22Rv1 (cell line): Measurements from ENCODE around the gene JARID2.

Experiments
- H3K27ac ChIP-seq: fragments of 450-650 bp; 2 replicates; pipeline ENCODE4 v1.5.1; 2017
- ZFX ChIP-seq: fragments of 450-650 bp; IDR thresholded peaks from 2 replicates; pipeline ENCODE4 v1.6.1; 2017; ENCODE audit warnings: antibody characterized with exemption, borderline replicate concordance
- TF ChIP-seq, protein P1 (sequence below): fragments of 450-650 bp; IDR thresholded peaks from 2 replicates; pipeline ENCODE4 v1.5.1; 2017; ENCODE audit warnings: mild to moderate bottlenecking

The JARID2 gene

DNA sequence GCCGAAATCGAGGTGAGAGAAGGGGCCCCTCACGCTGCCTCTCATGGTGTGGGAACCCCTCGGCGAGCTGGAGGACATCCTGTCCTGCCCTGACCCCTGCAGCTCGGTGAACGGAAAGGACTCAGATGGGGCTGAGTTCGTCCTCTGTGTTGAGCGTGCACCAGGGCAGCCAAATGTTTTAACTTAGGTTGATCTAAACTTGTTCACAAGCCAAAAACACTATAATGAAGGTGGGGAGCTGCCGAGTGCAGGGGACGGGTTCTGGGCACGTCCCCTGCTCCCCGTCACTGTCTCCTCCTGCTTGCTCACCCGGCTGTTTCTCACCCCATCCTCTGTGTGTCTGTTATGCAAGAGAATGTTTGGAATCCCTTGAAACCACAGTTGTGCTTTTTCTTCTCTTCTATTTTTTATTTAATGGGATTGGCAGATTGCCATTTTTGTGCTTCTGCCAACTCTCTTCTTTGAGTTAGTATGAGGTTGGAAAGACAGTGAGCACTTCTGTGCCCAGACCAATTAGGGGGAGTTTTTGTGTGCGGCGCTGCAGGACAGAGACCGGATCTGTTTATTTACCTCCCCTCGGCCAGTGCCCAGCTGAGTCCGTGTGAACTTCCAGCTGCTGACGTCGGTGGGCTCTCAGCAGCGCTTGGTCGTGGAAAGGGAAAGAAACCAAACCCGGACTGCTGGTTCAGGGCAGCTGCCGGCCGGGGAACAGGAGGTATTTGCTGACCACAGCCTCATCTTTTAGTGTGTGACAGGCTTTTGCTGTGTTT lies 258.9 kb downstream of the JARID2 start:
- TF ChIP-seq, protein P1, sequence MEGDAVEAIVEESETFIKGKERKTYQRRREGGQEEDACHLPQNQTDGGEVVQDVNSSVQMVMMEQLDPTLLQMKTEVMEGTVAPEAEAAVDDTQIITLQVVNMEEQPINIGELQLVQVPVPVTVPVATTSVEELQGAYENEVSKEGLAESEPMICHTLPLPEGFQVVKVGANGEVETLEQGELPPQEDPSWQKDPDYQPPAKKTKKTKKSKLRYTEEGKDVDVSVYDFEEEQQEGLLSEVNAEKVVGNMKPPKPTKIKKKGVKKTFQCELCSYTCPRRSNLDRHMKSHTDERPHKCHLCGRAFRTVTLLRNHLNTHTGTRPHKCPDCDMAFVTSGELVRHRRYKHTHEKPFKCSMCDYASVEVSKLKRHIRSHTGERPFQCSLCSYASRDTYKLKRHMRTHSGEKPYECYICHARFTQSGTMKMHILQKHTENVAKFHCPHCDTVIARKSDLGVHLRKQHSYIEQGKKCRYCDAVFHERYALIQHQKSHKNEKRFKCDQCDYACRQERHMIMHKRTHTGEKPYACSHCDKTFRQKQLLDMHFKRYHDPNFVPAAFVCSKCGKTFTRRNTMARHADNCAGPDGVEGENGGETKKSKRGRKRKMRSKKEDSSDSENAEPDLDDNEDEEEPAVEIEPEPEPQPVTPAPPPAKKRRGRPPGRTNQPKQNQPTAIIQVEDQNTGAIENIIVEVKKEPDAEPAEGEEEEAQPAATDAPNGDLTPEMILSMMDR: no peak
- TF ChIP-seq ZFX: no peak
- H3K27ac ChIP-seq: no peak overlapping the region

DNA sequence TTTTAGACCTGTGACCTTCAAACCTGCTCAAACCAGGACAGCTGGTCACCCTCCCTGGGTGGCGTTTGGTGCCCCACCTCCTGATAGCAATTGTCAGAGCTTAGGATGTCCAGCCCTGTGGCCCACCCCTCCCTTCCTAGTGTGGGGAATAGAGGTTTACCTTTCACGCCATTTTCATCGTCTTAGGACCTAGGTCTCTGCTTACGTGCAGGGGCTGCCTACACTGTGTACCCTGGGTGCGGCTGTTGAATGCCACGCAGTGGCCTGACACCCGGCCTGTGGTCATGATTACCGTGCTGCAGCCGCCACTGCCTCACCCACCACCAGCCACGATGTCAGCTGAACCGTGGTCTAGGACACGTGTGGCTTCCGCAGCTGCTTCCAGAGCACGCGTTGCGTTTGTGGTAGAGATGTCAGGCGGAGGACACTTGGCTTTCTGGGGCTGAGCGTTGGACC lies 259.6 kb downstream of the JARID2 start:
- no peak overlapping the region for H3K27ac ChIP-seq
- TF ChIP-seq, protein P1: no peak
- TF ChIP-seq ZFX: no peak

DNA sequence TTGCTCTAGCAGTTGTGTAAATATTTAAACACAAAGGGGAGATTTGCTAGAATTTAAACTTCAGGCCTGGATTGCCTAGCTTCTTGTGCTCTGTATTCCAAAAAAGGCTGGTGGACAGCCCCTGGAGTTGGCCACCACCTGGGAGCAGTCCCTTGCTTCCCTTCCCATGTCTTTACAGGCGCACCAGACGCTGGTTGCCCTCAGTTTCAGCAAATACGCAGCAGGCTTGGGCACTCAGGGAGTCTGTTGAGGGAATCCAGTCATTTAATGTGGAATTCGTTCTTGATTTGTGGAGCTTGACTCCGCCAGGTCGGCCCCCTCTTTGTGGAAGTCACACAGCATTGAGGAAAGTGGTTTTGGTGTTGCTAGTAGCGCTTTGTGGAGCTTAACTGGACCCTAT lies 260.2 kb downstream of the JARID2 start:
- H3K27ac ChIP-seq: no peak overlapping the region
- TF ChIP-seq ZFX: no peak
- TF ChIP-seq, protein P1: no peak

DNA sequence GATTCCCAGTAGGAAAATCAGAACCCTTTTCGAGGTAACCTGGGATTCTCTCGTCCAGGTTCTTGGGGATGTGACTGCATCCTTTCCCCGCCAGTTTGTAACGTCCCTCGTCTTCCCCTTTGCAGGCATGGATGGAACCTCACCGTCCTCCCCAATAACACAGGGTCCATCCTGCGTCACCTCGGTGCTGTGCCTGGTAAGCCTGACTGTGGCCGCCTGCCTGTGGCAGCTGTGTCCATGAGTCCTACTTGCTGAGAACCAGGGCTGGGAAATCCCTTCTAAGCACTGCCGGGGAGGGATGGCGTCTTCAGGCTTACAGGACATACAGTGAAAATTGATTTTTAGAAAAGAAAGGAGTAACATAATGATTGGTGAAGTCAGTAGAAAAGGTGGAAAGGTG lies 261.4 kb downstream of the JARID2 start:
- no peak overlapping the region for H3K27ac ChIP-seq
- no peak for TF ChIP-seq ZFX
- TF ChIP-seq, protein P1: no peak

DNA sequence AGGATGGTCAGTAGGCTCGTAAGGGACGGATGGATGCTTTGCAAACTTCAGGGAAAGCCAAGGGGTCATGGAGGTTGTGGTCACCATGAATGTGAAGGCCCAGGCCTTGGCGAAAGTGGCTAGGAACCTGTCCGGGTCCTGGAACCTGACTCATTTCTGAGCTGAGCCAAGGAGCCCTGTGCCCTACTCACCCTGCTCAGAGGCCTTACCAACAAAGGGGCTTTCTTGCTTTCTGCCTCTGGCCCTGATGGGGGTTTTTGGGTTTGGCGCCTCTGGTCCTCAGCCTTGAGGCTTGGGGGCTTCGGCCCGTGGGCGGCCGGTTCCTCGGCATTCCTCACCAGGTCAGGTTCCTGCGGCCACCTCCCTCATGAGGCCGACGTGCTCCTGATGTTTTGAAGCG lies 261.9 kb downstream of the JARID2 start:
- H3K27ac ChIP-seq: no peak overlapping the region
- TF ChIP-seq, protein P1: no peak
- TF ChIP-seq ZFX: no peak

DNA sequence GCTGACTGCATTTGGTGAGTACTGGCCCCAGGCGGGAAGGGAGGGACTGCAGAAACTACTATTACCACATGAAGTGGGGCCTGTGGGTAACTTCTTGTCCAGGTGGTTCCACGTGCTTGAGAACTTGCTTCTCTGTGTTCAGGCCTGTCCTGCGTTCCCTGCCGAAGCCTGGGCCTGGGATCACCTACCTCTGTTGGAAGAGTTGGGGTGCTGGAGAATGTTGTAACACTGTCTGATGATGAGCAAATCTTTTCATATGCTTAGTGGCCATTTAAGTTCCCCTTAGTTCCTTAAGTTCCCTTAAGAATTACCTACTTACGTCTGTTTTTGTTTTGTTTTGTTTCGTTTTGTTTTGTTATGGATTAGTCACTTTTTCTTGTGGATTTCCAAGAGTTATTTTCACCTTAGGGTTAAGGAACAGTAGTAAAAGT lies 262.6 kb downstream of the JARID2 start:
- no peak overlapping the region for H3K27ac ChIP-seq
- TF ChIP-seq ZFX: no peak
- TF ChIP-seq, protein P1: no peak

DNA sequence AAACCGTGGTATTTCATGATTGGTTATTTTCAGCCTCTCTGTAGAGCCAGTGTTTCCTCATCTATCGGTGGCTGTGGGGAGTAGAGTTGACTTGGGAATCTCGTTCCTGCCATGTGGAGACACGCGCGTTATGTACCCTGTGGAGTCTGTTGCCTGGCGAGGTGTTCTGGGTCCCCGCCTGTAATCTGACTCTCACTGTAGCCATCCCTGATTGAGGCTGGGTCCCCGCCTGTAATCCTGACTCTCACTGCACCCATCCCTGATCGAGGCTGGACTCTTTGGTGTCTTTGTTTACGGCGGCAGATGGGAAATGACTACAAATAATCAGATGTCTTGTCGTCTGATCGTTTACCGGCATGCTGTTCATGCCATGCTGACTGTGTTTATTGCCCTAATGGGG lies 263.1 kb downstream of the JARID2 start:
- H3K27ac ChIP-seq: no peak overlapping the region
- TF ChIP-seq ZFX: no peak
- TF ChIP-seq, protein P1: no peak
